MCF 10A (cell line): ENCODE measurements around the gene SEC24C. TPM values are rescaled to one million over a fixed set of nuclear protein-coding genes. Genes with fewer than 3 reads are reported as not detected.

Source experiments
- BruUV-seq: library from RNA; stranded (reverse); fragments of 400-500 nt; replicated peaks from 2 replicates; lab custom pipeline; 2021; lab: Mats Ljungman, UMichigan
- CTCF ChIA-PET: fragments of 300-600 bp; sonication (Branson Sonifier 250); formaldehyde crosslinking; extraction: SDS; loops from one replicate; lab custom pipeline; 2021; ENCODE audit warnings: antibody characterized with exemption, inconsistent platforms; lab: Yijun Ruan, JAX
- POLR2A ChIA-PET: fragments of 300-600, 350-650 bp; sonication (Branson Sonifier 250); formaldehyde crosslinking; extraction: SDS; loops from one replicate; lab custom pipeline; 2020; ENCODE audit warnings: antibody characterized with exemption, inconsistent platforms; lab: Yijun Ruan, JAX
- DNase-seq: peaks from one replicate; pipeline ENCODE4 v3.0.0-alpha.2; 2018; ENCODE audit not compliant: unreplicated experiment
- H3K27ac Mint-ChIP-seq: one replicate; pipeline ENCODE4 v1.8.0; 2022; ENCODE audit warnings: mild to moderate bottlenecking, low read depth, mixed read lengths; ENCODE audit not compliant: unreplicated experiment
- H3K27me3 Mint-ChIP-seq: one replicate; pipeline ENCODE4 v1.8.0; 2022; ENCODE audit warnings: mixed read lengths; ENCODE audit not compliant: insufficient read depth, unreplicated experiment
- H3K36me3 Mint-ChIP-seq: one replicate; pipeline ENCODE4 v1.8.0; 2022; ENCODE audit warnings: mild to moderate bottlenecking, moderate library complexity, mixed read lengths; ENCODE audit not compliant: insufficient read depth, unreplicated experiment
- H3K4me1 Mint-ChIP-seq: one replicate; pipeline ENCODE4 v1.8.0; 2022; ENCODE audit warnings: mixed read lengths; ENCODE audit not compliant: insufficient read depth, unreplicated experiment
- H3K4me3 Mint-ChIP-seq: one replicate; pipeline ENCODE4 v1.8.0; 2022; ENCODE audit warnings: mild to moderate bottlenecking, moderate library complexity, mixed read lengths; ENCODE audit not compliant: unreplicated experiment
- H3K9me3 Mint-ChIP-seq: one replicate; pipeline ENCODE4 v1.8.0; 2022; ENCODE audit warnings: mixed read lengths; ENCODE audit not compliant: unreplicated experiment
- intact Hi-C: fragments of 100-400 bp; cut with micrococcal nuclease; formaldehyde crosslinking; loops from 2 replicates; pipeline ENCODE4 v1.14.1; 2022
- total RNA-seq: library from RNA; stranded (reverse); gene quantifications from 2 replicates; pipeline ENCODE4 v1.2.3, GENCODE V29; 2022
- TF ChIP-seq, protein P1 (sequence below): fragments of 200-600 bp; IDR thresholded peaks from one replicate; pipeline ENCODE4 v1.8.0; 2022; ENCODE audit warnings: antibody characterized with exemption, mild to moderate bottlenecking; ENCODE audit not compliant: unreplicated experiment

Gene SEC24C
- total RNA-seq, 1 experiment from 2014 or later, result 78.0 TPM

DNA sequence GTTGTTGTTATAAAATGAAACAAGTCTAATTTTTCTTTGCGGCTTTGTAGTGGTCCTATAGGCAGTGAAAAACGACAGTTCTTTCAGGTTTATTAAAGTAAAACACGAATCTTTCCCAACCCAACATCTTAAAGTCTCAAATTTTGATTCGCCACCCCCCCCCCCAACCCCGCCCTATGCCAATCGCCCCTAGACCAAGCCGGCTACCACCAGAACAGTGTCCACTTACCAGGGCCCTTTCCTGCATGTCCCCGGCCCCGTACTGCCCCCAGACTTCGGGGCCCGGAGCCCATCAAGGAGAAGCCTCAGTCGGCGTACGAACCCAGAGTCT, 37.3 kb downstream of the SEC24C start:
- ChIA-PET POLR2A (interaction anchor here (0.6 to 9.9 kb wide), 16 partner anchors 8 to 369 kb away, joined by 3 to 202 read pairs (median 5); partner anchors contain the start of genes ADK, AP3M1, PPP3CB and SEC24C), CTCF (interaction anchor here (0.9 kb wide), 1 partner anchor 159 kb away, joined by 3 read pairs; no protein-coding TSS in a partner anchor)
- no TSS peak for BruUV-seq
- TF ChIP-seq, protein P1, sequence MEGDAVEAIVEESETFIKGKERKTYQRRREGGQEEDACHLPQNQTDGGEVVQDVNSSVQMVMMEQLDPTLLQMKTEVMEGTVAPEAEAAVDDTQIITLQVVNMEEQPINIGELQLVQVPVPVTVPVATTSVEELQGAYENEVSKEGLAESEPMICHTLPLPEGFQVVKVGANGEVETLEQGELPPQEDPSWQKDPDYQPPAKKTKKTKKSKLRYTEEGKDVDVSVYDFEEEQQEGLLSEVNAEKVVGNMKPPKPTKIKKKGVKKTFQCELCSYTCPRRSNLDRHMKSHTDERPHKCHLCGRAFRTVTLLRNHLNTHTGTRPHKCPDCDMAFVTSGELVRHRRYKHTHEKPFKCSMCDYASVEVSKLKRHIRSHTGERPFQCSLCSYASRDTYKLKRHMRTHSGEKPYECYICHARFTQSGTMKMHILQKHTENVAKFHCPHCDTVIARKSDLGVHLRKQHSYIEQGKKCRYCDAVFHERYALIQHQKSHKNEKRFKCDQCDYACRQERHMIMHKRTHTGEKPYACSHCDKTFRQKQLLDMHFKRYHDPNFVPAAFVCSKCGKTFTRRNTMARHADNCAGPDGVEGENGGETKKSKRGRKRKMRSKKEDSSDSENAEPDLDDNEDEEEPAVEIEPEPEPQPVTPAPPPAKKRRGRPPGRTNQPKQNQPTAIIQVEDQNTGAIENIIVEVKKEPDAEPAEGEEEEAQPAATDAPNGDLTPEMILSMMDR, result no peak
- H3K4me3 Mint-ChIP-seq, result peak overlapping the region; percentile 99
- H3K27ac Mint-ChIP-seq, result peak overlapping the region; percentile 99
- H3K36me3 Mint-ChIP-seq, result peaks cover 59% of the 10 kb centered on the region
- H3K9me3 Mint-ChIP-seq, result no peaks in the 10 kb centered on the region
- H3K4me1 Mint-ChIP-seq, result peaks cover 28% of the 10 kb centered on the region
- H3K27me3 Mint-ChIP-seq, result no peaks in the 10 kb centered on the region
- intact Hi-C loops, result no loop called here
- DNase-seq, result no peak

DNA sequence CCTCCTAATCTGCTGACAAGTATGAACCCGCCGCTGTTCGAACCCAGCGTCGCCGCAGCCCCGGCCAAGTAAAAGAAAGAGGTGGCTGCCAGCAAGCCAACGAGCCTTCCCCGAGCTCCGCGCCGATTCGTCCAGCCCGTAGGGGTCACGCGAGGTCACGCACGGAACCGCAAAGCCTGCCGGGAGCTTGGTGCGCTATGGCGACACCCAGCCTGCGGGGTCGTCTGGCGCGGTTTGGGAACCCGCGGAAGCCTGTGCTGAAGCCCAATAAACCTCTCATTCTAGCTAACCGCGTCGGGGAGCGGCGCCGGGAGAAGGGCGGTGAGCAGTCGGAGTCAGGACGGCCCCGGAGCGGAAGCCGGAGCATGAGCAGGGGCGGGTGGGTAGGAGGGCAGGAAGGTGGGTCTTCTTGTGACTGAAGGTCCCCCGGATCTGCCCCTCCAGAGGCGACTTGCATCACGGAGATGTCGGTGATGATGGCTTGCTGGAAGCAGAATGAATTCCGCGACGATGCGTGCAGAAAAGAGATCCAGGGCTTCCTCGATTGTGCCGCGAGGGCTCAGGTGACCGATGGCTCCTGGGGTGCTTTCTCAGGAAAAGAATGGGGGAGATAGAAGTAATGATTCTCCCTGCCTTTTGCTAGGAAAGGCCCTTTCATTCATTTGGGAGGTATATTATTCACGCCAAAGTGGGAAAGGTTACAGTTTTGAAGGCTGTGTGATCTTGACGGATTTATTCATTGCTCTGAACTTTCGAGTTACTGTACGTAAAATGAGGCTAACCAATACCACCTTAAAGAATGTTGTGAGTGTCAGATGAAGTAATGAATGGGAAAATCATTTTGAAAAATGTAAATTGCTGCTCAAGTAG, 37.9 kb downstream of the SEC24C start, which contains the start of gene CHCHD1:
CHCHD1 (plus strand) TSS at position 170 of the 870 bp plus-strand sequence; CDS start at position 198, 28 bp downstream.
- ChIA-PET POLR2A (interaction anchor here (0.6 to 9.9 kb wide), 17 partner anchors 8 to 369 kb away, joined by 3 to 202 read pairs (median 5); partner anchors contain the start of genes ADK, AP3M1, PPP3CB and SEC24C), CTCF (interaction anchor here (0.6 to 0.9 kb wide), 2 partner anchors 158 to 1156 kb away, joined by 3 read pairs; no protein-coding TSS in a partner anchor)
- no TSS peak for BruUV-seq
- TF ChIP-seq, protein P1, result no peak
- Mint-ChIP-seq H3K27me3 (no peaks in the 10 kb centered on the region), H3K36me3 (peaks cover 54% of the 10 kb centered on the region), H3K4me1 (peaks cover 28% of the 10 kb centered on the region), H3K9me3 (no peaks in the 10 kb centered on the region), H3K4me3 (peak within 1 kb of the TSS; percentile 99), H3K27ac (peak within 1 kb of the TSS; percentile 99)
- intact Hi-C loops, result loop anchor here (1.0 kb wide), 1 partner anchor 10 kb away; a partner anchor contains a TSS
- peak; percentile 86 for DNase-seq

DNA sequence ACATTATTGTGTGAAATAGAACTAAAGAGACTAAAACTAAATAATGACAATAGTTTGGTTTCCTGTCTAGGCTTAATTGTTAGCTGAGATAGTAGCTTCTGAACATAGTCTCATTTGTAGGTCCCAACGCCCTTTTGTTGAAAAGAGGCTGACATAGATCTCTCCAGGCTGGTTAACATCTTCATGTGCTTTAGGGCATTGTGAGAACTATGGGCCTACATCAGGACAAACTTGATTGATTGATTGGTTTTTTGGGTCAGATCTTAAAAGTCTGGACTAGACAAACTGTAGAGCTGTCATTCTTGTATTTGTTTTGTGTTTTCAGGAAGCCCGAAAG, 38.5 kb downstream of the SEC24C start:
- ChIA-PET CTCF (interaction anchor here (0.6 to 0.7 kb wide), 2 partner anchors 37 to 1155 kb away, joined by 3 read pairs; no protein-coding TSS in a partner anchor), POLR2A (interaction anchor here (0.7 to 9.9 kb wide), 8 partner anchors 9 to 181 kb away, joined by 3 to 202 read pairs (median 4); partner anchors contain the start of gene SEC24C)
- peaks cover 28% of the 10 kb centered on the region for H3K4me1 Mint-ChIP-seq
- peak overlapping the region; percentile 99 for H3K27ac Mint-ChIP-seq
- H3K36me3 Mint-ChIP-seq, result peaks cover 48% of the 10 kb centered on the region
- TF ChIP-seq, protein P1, result no peak
- intact Hi-C loops, result loop anchor here (1.0 kb wide), 1 partner anchor 10 kb away; a partner anchor contains a TSS
- H3K27me3 Mint-ChIP-seq, result no peaks in the 10 kb centered on the region
- H3K4me3 Mint-ChIP-seq, result peak overlapping the region; percentile 99
- no peak for DNase-seq
- no peaks in the 10 kb centered on the region for H3K9me3 Mint-ChIP-seq
- BruUV-seq, result TSS peak; percentile 22

DNA sequence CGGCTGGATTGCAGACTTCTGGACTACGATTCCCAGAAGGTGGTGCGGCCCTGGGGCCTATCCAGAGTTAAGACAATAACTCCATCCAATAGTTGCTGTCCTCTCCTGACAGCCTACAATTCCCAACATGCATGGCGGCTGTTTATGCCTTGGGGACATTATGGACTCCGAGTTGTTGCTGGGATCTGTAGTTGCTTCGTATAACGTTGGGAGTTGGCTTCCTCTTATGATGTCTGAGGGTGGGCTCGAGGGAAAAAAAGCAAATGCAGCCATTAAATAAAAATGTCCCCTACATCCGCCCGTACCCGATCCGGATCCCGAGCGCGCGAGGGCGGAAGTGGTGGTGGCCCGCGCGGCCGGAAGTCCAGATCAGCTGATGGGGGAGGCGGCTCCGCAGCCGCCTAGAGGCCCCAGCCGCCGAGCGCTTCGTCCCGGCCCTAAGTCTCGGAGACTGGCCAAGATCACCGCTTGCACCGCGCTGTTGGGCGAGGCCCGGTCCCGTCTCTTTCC, 41.1 kb downstream of the SEC24C start, which contains the start of gene ZSWIM8:
ZSWIM8 (plus strand) TSS at position 396 of the 510 bp plus-strand sequence. CDS start 273 bp downstream, outside the sequence.
- Mint-ChIP-seq H3K36me3 (peaks cover 33% of the 10 kb centered on the region), H3K4me3 (peak within 1 kb of the TSS; percentile 78), H3K9me3 (no peaks in the 10 kb centered on the region), H3K27ac (peak within 1 kb of the TSS; percentile 84), H3K27me3 (no peaks in the 10 kb centered on the region), H3K4me1 (peaks cover 28% of the 10 kb centered on the region)
- peak; percentile 95 for DNase-seq
- no TSS peak for BruUV-seq
- intact Hi-C loops, result loop anchor here (1.0 kb wide), 1 partner anchor 94 kb away; no protein-coding TSS in a partner anchor
- TF ChIP-seq, protein P1, result no peak
- POLR2A ChIA-PET, result interaction anchor here (0.6 to 9.9 kb wide), 16 partner anchors 9 to 393 kb away, joined by 3 to 202 read pairs (median 5); partner anchors contain the start of gene SEC24C
- CTCF ChIA-PET, result interaction anchor here (1.3 to 1.4 kb wide), 2 partner anchors 20 to 24 kb away, joined by 3 to 6 read pairs; no protein-coding TSS in a partner anchor
